ENCODE results near the gene RNF115. TPM values are rescaled to one million over a fixed set of nuclear protein-coding genes. Genes with fewer than 3 reads are reported as not detected.

Gene RNF115
- total RNA-seq, 1 experiment from 2014 or later, result 11.0 TPM

- WGBS (ENCODE audit: extremely low coverage, insufficient read length, low lambda C conversion rate), result no CpG with 5 or more reads among the region's 5 CpGs
- no peak overlapping the region for H3T11ph ChIP-seq (ENCODE audit: low read length)
- no peak overlapping the region for H2BK12ac ChIP-seq (ENCODE audit: insufficient read length, low read depth, low read length)
- peaks cover 40% of the 10 kb centered on the region for H3K27me3 Mint-ChIP-seq (ENCODE audit: low read depth)
- H3K27ac ChIP-seq (ENCODE audit: insufficient read length, low read depth, low read length), result no peak overlapping the region
- H4K5ac ChIP-seq (ENCODE audit: insufficient read length, low read depth, low read length), result no peak overlapping the region
- H3K4ac ChIP-seq (ENCODE audit: low read depth, low read length), result no peak overlapping the region
- no peaks in the 10 kb centered on the region for H3K36me3 Mint-ChIP-seq (ENCODE audit: insufficient read depth in 1 of 3, low read depth in 3 of 3)
- H3K23ac ChIP-seq (ENCODE audit: insufficient read length, low read depth, low read length), result no peak overlapping the region
- no peaks in the 10 kb centered on the region for H3K79me2 ChIP-seq (ENCODE audit: insufficient read depth, low read length)
- peaks cover 5 to 15% of the 10 kb centered on the region in 2 experiments; a peak in 3 of 4 replicates for H3K4me1 Mint-ChIP-seq
- H2AK5ac ChIP-seq (ENCODE audit: insufficient read length, low read length), result no peak overlapping the region
- H3K14ac ChIP-seq (ENCODE audit: insufficient read depth, low read length), result no peak overlapping the region
- H3K79me1 ChIP-seq (ENCODE audit: insufficient read depth, low read depth, low read length, poor library complexity, severe bottlenecking), result no peaks in the 10 kb centered on the region
- no peak overlapping the region for H3K18ac ChIP-seq (ENCODE audit: insufficient read length, low read depth, low read length)
- no peak for TF ChIP-seq CTCF (conservative IDR thresholded peaks at IDR 0.05)
- H3K4me1 ChIP-seq (ENCODE audit: insufficient read depth, low read length), result no peaks in the 10 kb centered on the region
- DNase-seq, result no peak
- H2BK20ac ChIP-seq (ENCODE audit: low read depth, low read length, poor library complexity, severe bottlenecking), result no peak overlapping the region
- H3K9ac ChIP-seq (ENCODE audit: extremely low read depth, insufficient read length, low read length), result no peak overlapping the region
- no peak overlapping the region for H4K91ac ChIP-seq (ENCODE audit: insufficient read length, low read depth, low read length)
- H2BK15ac ChIP-seq (ENCODE audit: low read depth, low read length), result no peak overlapping the region
- peak overlapping the region; percentile 36 for H3K4me2 ChIP-seq (ENCODE audit: insufficient read depth, insufficient read length, low read length)
- H3K27me3 ChIP-seq (ENCODE audit: insufficient read depth, low read length), result no peaks in the 10 kb centered on the region
- no peak overlapping the region for H2BK120ac ChIP-seq (ENCODE audit: low read depth, low read length, poor library complexity, severe bottlenecking)
- H3K9me3 Mint-ChIP-seq, result no peaks in the 10 kb centered on the region
- no peaks in the 10 kb centered on the region for H3K9me3 ChIP-seq (ENCODE audit: control insufficient read depth, low read depth, low read length)
- H3K56ac ChIP-seq (ENCODE audit: insufficient read length, low read depth, low read length), result no peak overlapping the region
- no peak overlapping the region for H2BK5ac ChIP-seq (ENCODE audit: insufficient read length, low read length)
- no peak overlapping the region for H3K27ac Mint-ChIP-seq
- H2AFZ ChIP-seq (ENCODE audit: low read length), result no peak overlapping the region
- H4K20me1 ChIP-seq (ENCODE audit: control insufficient read depth, insufficient read depth, insufficient read length), result no peaks in the 10 kb centered on the region
- peak overlapping the region in 1 of 2 experiments; percentile 64; a peak in 3 of 5 replicates for H3K4me3 Mint-ChIP-seq
- peaks cover 4% of the 10 kb centered on the region for H3K23me2 ChIP-seq (ENCODE audit: insufficient read length, low read depth, low read length, poor library complexity, severe bottlenecking)
- H4K8ac ChIP-seq (replicated peaks; ENCODE audit: insufficient read length, low read depth, low read length), result no peak overlapping the region
These were observed 103.4 kb downstream of the RNF115 start for GRCh38 chr1:145720556-145720877.
